RPMI8226 (cell line): ENCODE measurements around the gene ABHD12B.
"Not testable (repeated sequence)": the region's sequence is repeated elsewhere in the genome, so short reads cannot be mapped to it uniquely, and the experiment has no call there.

Experiments used
- DNase-seq: peaks from one replicate; pipeline ENCODE4 v3.0.0-alpha.2; 2015

Gene ABHD12B

GRCh38 chr14:50839691-50840090 is 32.2 kb upstream of the ABHD12B start:
- DNase-seq = no peak

- no peak for DNase-seq
These were observed 27.5 kb upstream of the ABHD12B start for GRCh38 chr14:50844391-50844790.

GRCh38 chr14:50845166-50845565 is 26.7 kb upstream of the ABHD12B start:
- no peak for DNase-seq

- DNase-seq = no peak
These were observed 25.5 kb upstream of the ABHD12B start for GRCh38 chr14:50846226-50846880.

GRCh38 chr14:50853891-50854290 is 18.0 kb upstream of the ABHD12B start:
- DNase-seq = no peak

GRCh38 chr14:50854521-50854920 is 17.3 kb upstream of the ABHD12B start:
- no peak for DNase-seq

GRCh38 chr14:50855558-50855957 is 16.3 kb upstream of the ABHD12B start:
- no peak for DNase-seq

GRCh38 chr14:50856660-50857059 is 15.2 kb upstream of the ABHD12B start:
- DNase-seq = no peak

GRCh38 chr14:50859296-50859624 is 12.6 kb upstream of the ABHD12B start:
- DNase-seq = no peak

GRCh38 chr14:50860478-50861086 is 11.3 kb upstream of the ABHD12B start:
- DNase-seq = peak; percentile 64

- DNase-seq = no peak
These were observed 9.8 kb upstream of the ABHD12B start for GRCh38 chr14:50862036-50862570.

- no peak for DNase-seq
These were observed 7.6 kb upstream of the ABHD12B start for GRCh38 chr14:50864237-50864636.

GRCh38 chr14:50864946-50865345 is 6.9 kb upstream of the ABHD12B start:
- no peak for DNase-seq

- DNase-seq = no peak
These were observed 6.3 kb upstream of the ABHD12B start for GRCh38 chr14:50865391-50866076.

- DNase-seq = no peak
These were observed 625 bp upstream of the ABHD12B start for GRCh38 chr14:50871228-50871627.

GRCh38 chr14:50874757-50875156 is 2.9 kb downstream of the ABHD12B start:
- no peak for DNase-seq

GRCh38 chr14:50875359-50876070 is 3.7 kb downstream of the ABHD12B start:
- no peak for DNase-seq

GRCh38 chr14:50882932-50883826 is 11.3 kb downstream of the ABHD12B start:
- no peak for DNase-seq

GRCh38 chr14:50883827-50884197 is 12.0 kb downstream of the ABHD12B start:
- DNase-seq = no peak

GRCh38 chr14:50887476-50887875 is 15.6 kb downstream of the ABHD12B start:
- DNase-seq = no peak

GRCh38 chr14:50892255-50892654 is 20.4 kb downstream of the ABHD12B start:
- no peak for DNase-seq

GRCh38 chr14:50896421-50896820 is 24.6 kb downstream of the ABHD12B start:
- not testable (repeated sequence) for DNase-seq
